GM21717 (cell line): Measurements from ENCODE around the gene ATF7.
"Not testable (repeated sequence)": the region's sequence is repeated elsewhere in the genome, so short reads cannot be mapped to it uniquely, and the experiment has no call there.

Experiments used
- ATAC-seq: cut with Tn5 transposase; IDR thresholded peaks from one replicate; pipeline ENCODE4 v1.9.1; 2021; ENCODE audit warnings: mild to moderate bottlenecking, moderate library complexity; ENCODE audit not compliant: unreplicated experiment

Gene ATF7

GRCh38 chr12:53484686-53485575 is 141.3 kb downstream of the ATF7 start:
- no peak for ATAC-seq

GRCh38 chr12:53483979-53484377 is 142.2 kb downstream of the ATF7 start:
- no peak for ATAC-seq

- no peak for ATAC-seq
Measured at GRCh38 chr12:53483225-53483978, 142.8 kb downstream of the ATF7 start.

- ATAC-seq, result no peak
Measured at GRCh38 chr12:53482626-53483168, 143.5 kb downstream of the ATF7 start.

- ATAC-seq, result no peak
Measured at GRCh38 chr12:53481939-53482586, 144.1 kb downstream of the ATF7 start.

GRCh38 chr12:53481458-53481857 is 144.7 kb downstream of the ATF7 start:
- ATAC-seq, result not testable (repeated sequence)

- no peak for ATAC-seq
Measured at GRCh38 chr12:53480491-53481442, 145.4 kb downstream of the ATF7 start.

- ATAC-seq, result no peak
Measured at GRCh38 chr12:53479331-53479730, 146.9 kb downstream of the ATF7 start.

GRCh38 chr12:53478865-53479264 is 147.3 kb downstream of the ATF7 start:
- no peak for ATAC-seq

- no peak for ATAC-seq
Measured at GRCh38 chr12:53476769-53477209, 149.4 kb downstream of the ATF7 start.

GRCh38 chr12:53474819-53475218 is 151.4 kb downstream of the ATF7 start:
- no peak for ATAC-seq

- no peak for ATAC-seq
Measured at GRCh38 chr12:53474077-53474476, 152.1 kb downstream of the ATF7 start.

GRCh38 chr12:53472056-53472582 is 154.1 kb downstream of the ATF7 start:
- ATAC-seq, result no peak

GRCh38 chr12:53468282-53468681 is 157.9 kb downstream of the ATF7 start:
- no peak for ATAC-seq

- no peak for ATAC-seq
Measured at GRCh38 chr12:53467880-53468279, 158.3 kb downstream of the ATF7 start.

- ATAC-seq, result no peak
Measured at GRCh38 chr12:53467082-53467481, 159.1 kb downstream of the ATF7 start.

- ATAC-seq, result no peak
Measured at GRCh38 chr12:53466640-53467039, 159.5 kb downstream of the ATF7 start.

- ATAC-seq, result no peak
Measured at GRCh38 chr12:53465679-53466078, 160.5 kb downstream of the ATF7 start.

GRCh38 chr12:53464685-53465418 is 161.3 kb downstream of the ATF7 start:
- no peak for ATAC-seq
